Stimulated activated naive CD8-positive, alpha-beta T cell treated with anti-CD3 and anti-CD28 coated beads, Interleukin-15, Interleukin-2, amounts not matched to agents 100 U/mL and 50 U/mL, for 24 hours (primary cell): Measurements from ENCODE around the gene CDC45.
A peak's percentile ranks its signal among the peaks of the same experiment; 100 is the strongest.

Experiments
- ATAC-seq: fragments of 150-1000 bp; cut with Tn5 transposase; one replicate; pipeline ENCODE4 v1.10.0; 2021
- DNase-seq: peaks from one replicate; pipeline ENCODE4 v3.0.0; 2021

CDC45 gene

GRCh38 chr22:19448076-19448607, 31.6 kb upstream of the CDC45 start:
- DNase-seq = peak; percentile 27
- ATAC-seq = peak; percentile 17

- DNase-seq (peak; percentile 47), ATAC-seq (peak; percentile 62)
Measured at GRCh38 chr22:19448739-19449421, 30.8 kb upstream of the CDC45 start.

GRCh38 chr22:19449422-19449767, 30.3 kb upstream of the CDC45 start:
- no peak for DNase-seq
- no peak for ATAC-seq

- ATAC-seq (no peak), DNase-seq (no peak)
Measured at GRCh38 chr22:19450363-19451175, 29.2 kb upstream of the CDC45 start.

GRCh38 chr22:19451570-19451969, 28.1 kb upstream of the CDC45 start:
- DNase-seq (no peak), ATAC-seq (no peak)

- DNase-seq (no peak), ATAC-seq (no peak)
Measured at GRCh38 chr22:19453718-19454117, 26.0 kb upstream of the CDC45 start.

GRCh38 chr22:19454156-19454555, 25.6 kb upstream of the CDC45 start:
- no peak for DNase-seq
- no peak for ATAC-seq

GRCh38 chr22:19455033-19455432, 24.7 kb upstream of the CDC45 start:
- DNase-seq = no peak
- no peak for ATAC-seq

GRCh38 chr22:19455585-19456370, 23.9 kb upstream of the CDC45 start:
- no peak for ATAC-seq
- DNase-seq = no peak

- DNase-seq = no peak
- no peak for ATAC-seq
Measured at GRCh38 chr22:19456541-19456940, 23.2 kb upstream of the CDC45 start.

- peak; percentile 14 for ATAC-seq
- DNase-seq = no peak
Measured at GRCh38 chr22:19457828-19458428, 21.8 kb upstream of the CDC45 start.

- DNase-seq = no peak
- no peak for ATAC-seq
Measured at GRCh38 chr22:19460036-19460435, 19.7 kb upstream of the CDC45 start.

GRCh38 chr22:19461506-19461905, 18.2 kb upstream of the CDC45 start:
- DNase-seq = no peak

GRCh38 chr22:19463008-19463407, 16.7 kb upstream of the CDC45 start:
- DNase-seq (no peak), ATAC-seq (no peak)

More at GRCh38 chr22:19461506-19461905, 18.2 kb upstream of the CDC45 start:
- ATAC-seq = no peak

GRCh38 chr22:19463491-19464469, 15.9 kb upstream of the CDC45 start:
- ATAC-seq = no peak
- no peak for DNase-seq

GRCh38 chr22:19464546-19464945, 15.2 kb upstream of the CDC45 start:
- ATAC-seq (no peak), DNase-seq (no peak)

- ATAC-seq (no peak), DNase-seq (no peak)
Measured at GRCh38 chr22:19464975-19465374, 14.7 kb upstream of the CDC45 start.

- no peak for ATAC-seq
- DNase-seq = no peak
Measured at GRCh38 chr22:19466126-19466716, 13.5 kb upstream of the CDC45 start.

GRCh38 chr22:19466848-19467752, 12.6 kb upstream of the CDC45 start:
- DNase-seq = no peak

GRCh38 chr22:19467912-19468311, 11.8 kb upstream of the CDC45 start:
- DNase-seq (no peak), ATAC-seq (no peak)

More at GRCh38 chr22:19466848-19467752, 12.6 kb upstream of the CDC45 start:
- no peak for ATAC-seq
